Thyroid gland (tissue), 4 donors: ENCODE results near the gene ADARB2. TPM values are rescaled to one million over a fixed set of nuclear protein-coding genes. Genes with fewer than 3 reads are reported as not detected.

Experiments used
- DNase-seq, 2 donors: peaks; one replicate each; pipeline ENCODE4 v3.0.0-alpha.2; 2019
- H3K27ac ChIP-seq, 3 donors: fragments of 200-600 bp; sonication (generic); 1 replicate in 2 of 3; 2 replicates in 1 of 3; pipeline ENCODE4 v1.5.1; 2016 to 2019; ENCODE audit warnings: mild to moderate bottlenecking in 1 of 3, moderate library complexity in 1 of 3
- H3K27me3 ChIP-seq: fragments of 200-600 bp; sonication (generic); one replicate; pipeline ENCODE4 v1.5.1; 2019
- H3K36me3 ChIP-seq, 2 donors: fragments of 200-600 bp; sonication (generic); one replicate each; pipeline ENCODE4 v1.5.1; 2016 to 2019
- H3K4me1 ChIP-seq, 2 donors: fragments of 200-600 bp; sonication (generic); one replicate each; pipeline ENCODE4 v1.5.1; 2017 to 2019
- H3K4me3 ChIP-seq, 3 donors: fragments of 200-600 bp; sonication (generic); replicated peaks in 1 of 3; 1 replicate in 2 of 3; 2 replicates in 1 of 3; pipeline ENCODE4 v1.5.1; 2016; ENCODE audit warnings: mild to moderate bottlenecking in 1 of 3
- H3K9me3 ChIP-seq: fragments of 200-600 bp; sonication (generic); one replicate; pipeline ENCODE4 v1.5.1; 2017
- CTCF ChIP-seq, 6 experiments: fragments of 200-600 bp in 3 of 6; fragments of 450-650 bp in 3 of 6; sonication (generic) in 3 of 6; IDR thresholded peaks; one replicate each; pipeline ENCODE4 v1.5.1; 2016 to 2019; ENCODE audit warnings: antibody characterized with exemption in 6 of 6, mild to moderate bottlenecking in 2 of 6, inconsistent platforms in 1 of 6, moderate library complexity in 1 of 6
- POLR2A ChIP-seq, 2 donors: fragments of 450-650 bp; IDR thresholded peaks; one replicate each; pipeline ENCODE4 v1.6.1; 2017; ENCODE audit warnings: antibody characterized with exemption in 2 of 2, mild to moderate bottlenecking in 2 of 2, moderate library complexity in 1 of 2
- WGBS, 2 donors: methylation state at CpG; one replicate each; pipeline ENCODE4 v1.1.5; 2017; 5-methylcytosine and 5-hydroxymethylcytosine counted together
- intact Hi-C: fragments of 100-400 bp; cut with DNase I; formaldehyde crosslinking; loops from one replicate; pipeline ENCODE4 v1.15.1; 2023
- total RNA-seq, 4 donors: library from RNA; depleted of rRNA; stranded (reverse); fragments of >200 nt; gene quantifications; one replicate each; pipeline ENCODE4 v1.2.3, GENCODE V29; 2016

The ADARB2 gene
- total RNA-seq, 4 donors from 2014 or later, result 0.08 to 0.15 TPM; not detected in 2

GRCh38 chr10:1509011-1509530, 228.3 kb downstream of the ADARB2 start:
- Histone ChIP-seq H3K9me3 (no peaks in the 10 kb centered on the region), H3K36me3 (no peaks in the 10 kb centered on the region), H3K4me1 (no peaks in the 10 kb centered on the region), H3K27ac (no peak overlapping the region), H3K27me3 (no peaks in the 10 kb centered on the region), H3K4me3 (no peak overlapping the region)
- no peak for TF ChIP-seq POLR2A (IDR thresholded peaks at IDR 0.05)
- no peak for TF ChIP-seq CTCF (IDR thresholded peaks at IDR 0.05)
- 76 to 77% methylated on average over 15 of the region's 15 CpGs for WGBS, 2 donors
- intact Hi-C loops, result no loop called here
- DNase-seq, result no peak

GRCh38 chr10:1508096-1508495, 229.2 kb downstream of the ADARB2 start:
- H3K36me3 ChIP-seq, result no peaks in the 10 kb centered on the region
- DNase-seq, result no peak
- H3K27me3 ChIP-seq, result no peaks in the 10 kb centered on the region
- H3K9me3 ChIP-seq, result no peaks in the 10 kb centered on the region
- H3K4me3 ChIP-seq, result no peak overlapping the region
- 87 to 88% methylated on average over 15 to 16 of the region's 16 CpGs for WGBS, 2 donors
- TF ChIP-seq CTCF (IDR thresholded peaks at IDR 0.05), result no peak
- TF ChIP-seq POLR2A (IDR thresholded peaks at IDR 0.05), result no peak
- no peak overlapping the region for H3K27ac ChIP-seq
- intact Hi-C loops, result no loop called here
- no peaks in the 10 kb centered on the region for H3K4me1 ChIP-seq

- no peaks in the 10 kb centered on the region for H3K4me1 ChIP-seq
- H3K36me3 ChIP-seq, result no peaks in the 10 kb centered on the region
- no peak overlapping the region for H3K27ac ChIP-seq
- no peak for DNase-seq
- WGBS, 2 donors, result 80 to 88% methylated on average over 13 to 14 of the region's 15 CpGs
- no peaks in the 10 kb centered on the region for H3K27me3 ChIP-seq
- no peak for TF ChIP-seq CTCF (IDR thresholded peaks at IDR 0.05)
- no peak for TF ChIP-seq POLR2A (IDR thresholded peaks at IDR 0.05)
- no peak overlapping the region for H3K4me3 ChIP-seq
- no peaks in the 10 kb centered on the region for H3K9me3 ChIP-seq
- intact Hi-C loops, result no loop called here
Measured at GRCh38 chr10:1507436-1507835, 229.9 kb downstream of the ADARB2 start.

- DNase-seq, result no peak
- no peaks in the 10 kb centered on the region for H3K9me3 ChIP-seq
- H3K4me1 ChIP-seq, result no peaks in the 10 kb centered on the region
- no peak overlapping the region for H3K4me3 ChIP-seq
- no peak overlapping the region for H3K27ac ChIP-seq
- intact Hi-C loops, result no loop called here
- no peaks in the 10 kb centered on the region for H3K27me3 ChIP-seq
- no peaks in the 10 kb centered on the region for H3K36me3 ChIP-seq
- 92 to 95% methylated on average over 8 of the region's 8 CpGs for WGBS, 2 donors
- TF ChIP-seq POLR2A (IDR thresholded peaks at IDR 0.05), result no peak
- TF ChIP-seq CTCF (IDR thresholded peaks at IDR 0.05), result no peak
Measured at GRCh38 chr10:1504940-1505339, 232.4 kb downstream of the ADARB2 start.

- H3K27me3 ChIP-seq, result no peaks in the 10 kb centered on the region
- intact Hi-C loops, result no loop called here
- TF ChIP-seq CTCF (IDR thresholded peaks at IDR 0.05) (no peak), POLR2A (IDR thresholded peaks at IDR 0.05) (no peak)
- 86 to 93% methylated on average over 15 of the region's 15 CpGs for WGBS, 2 donors
- H3K4me3 ChIP-seq, result no peak overlapping the region
- no peaks in the 10 kb centered on the region for H3K9me3 ChIP-seq
- no peaks in the 10 kb centered on the region for H3K4me1 ChIP-seq
- no peaks in the 10 kb centered on the region for H3K36me3 ChIP-seq
- DNase-seq, result no peak
- no peak overlapping the region for H3K27ac ChIP-seq
Measured at GRCh38 chr10:1504286-1504685, 233.0 kb downstream of the ADARB2 start.
